Islet precursor cell (in vitro differentiated cells): ENCODE results near the gene ITIH3.

Source experiments
- DNase-seq: peaks from one replicate; pipeline ENCODE4 v3.0.0-alpha.2; 2018

Gene ITIH3

DNA sequence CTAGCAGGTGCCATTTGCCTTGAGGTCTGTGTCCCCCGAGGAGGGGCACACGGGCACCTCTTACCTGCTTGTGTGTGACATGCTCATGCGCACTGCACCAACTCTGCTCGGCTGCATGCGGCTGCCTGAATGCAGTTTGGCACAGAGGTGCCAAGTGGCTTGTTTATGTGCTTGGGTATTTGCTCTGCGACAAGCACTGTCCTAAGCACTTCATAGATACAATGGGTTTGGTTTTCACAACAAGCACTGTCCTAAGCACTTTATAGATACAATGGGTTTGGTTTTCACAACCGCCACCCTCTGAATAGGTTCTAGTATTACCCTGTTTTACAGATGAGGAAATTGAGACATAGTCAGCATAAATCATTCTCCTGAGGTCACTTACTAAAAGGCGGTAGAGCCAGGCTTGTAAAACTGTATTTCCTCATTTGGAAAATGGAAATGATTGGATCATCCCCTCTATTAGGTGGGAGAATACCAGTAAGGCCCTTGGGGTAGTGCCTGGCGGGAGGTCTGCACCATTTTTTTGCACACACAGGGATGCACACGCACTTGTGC lies 35.4 kb downstream of the ITIH3 start:
- no peak for DNase-seq

DNA sequence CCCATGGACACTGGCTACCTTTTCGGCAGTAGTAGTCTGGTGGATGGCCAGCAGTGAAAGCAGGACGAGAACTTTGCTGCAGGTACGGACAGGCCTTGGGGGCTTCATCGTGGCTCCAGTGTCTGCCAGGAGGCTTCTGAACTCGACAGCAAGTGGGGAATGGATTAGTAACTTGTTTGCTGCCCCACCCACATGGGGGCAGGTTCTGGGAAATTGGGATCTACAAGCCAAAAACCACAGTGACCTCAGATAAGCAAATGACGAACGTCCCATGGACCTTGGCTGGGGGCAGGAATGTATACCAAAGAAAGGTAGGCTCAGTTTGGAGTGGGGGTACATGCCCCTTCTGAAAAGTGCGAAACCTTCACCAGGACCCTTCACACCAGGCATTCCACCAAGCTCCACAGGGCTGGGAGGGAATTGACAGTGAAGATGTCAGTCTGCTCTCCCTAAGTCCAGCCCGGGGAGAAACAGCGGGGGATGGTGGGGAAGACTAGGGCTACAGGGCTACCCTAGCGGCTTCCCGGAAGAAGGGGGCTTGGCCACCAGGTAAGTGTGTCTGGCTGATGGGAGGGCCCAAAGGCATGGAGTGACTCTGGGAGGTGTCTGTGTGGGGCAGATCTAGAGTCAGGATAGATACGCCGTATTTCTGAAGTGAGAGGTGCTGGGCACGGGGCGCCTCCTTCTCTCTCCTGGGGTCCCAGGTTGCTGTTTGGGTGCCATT lies 36.1 kb downstream of the ITIH3 start, which contains the start of gene ITIH4:
Gene ITIH4, minus strand, starts transcription at position 138 of the 724 bp plus-strand sequence. Its CDS starts 30 bp downstream, at position 108.
- DNase-seq: no peak

DNA sequence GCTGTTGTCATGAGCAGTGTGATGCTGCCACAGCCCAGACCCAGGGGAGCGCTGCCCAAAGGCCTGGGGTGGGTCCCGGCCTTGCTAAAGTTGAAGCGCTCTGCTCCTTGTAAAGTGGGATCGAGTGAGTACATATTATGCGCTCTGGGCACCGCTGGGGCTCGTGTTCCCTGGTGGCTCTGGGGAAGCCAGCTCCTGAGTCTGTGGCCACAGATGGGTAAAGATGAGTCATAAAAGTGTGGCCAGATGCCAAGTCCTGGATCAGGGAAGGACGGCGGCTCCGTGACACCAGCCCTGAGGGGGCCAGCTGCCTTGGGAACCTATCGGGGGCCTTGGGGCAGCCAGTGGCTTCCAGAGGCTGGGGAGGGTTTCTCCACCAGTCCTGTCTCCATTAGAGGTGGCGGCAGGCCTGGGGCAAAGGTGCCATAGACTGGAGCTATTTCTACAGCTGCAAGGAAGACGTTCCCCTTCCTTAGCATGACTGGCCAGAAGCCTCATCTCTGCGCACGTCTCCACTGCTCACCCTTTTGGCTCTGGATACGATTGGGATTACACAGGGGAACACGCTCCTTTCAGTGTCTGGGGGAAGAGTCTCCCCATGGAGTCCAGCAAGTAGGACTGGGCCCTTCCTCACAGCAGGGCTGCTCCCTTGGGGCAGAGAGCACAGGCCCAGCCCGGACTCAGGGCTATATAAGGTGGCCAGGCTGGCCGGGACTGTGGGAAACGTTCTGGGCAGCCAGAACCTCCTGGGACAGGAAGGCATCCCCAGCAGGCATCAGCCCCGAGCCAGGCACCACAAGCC lies 37.1 kb downstream of the ITIH3 start:
- DNase-seq: no peak

DNA sequence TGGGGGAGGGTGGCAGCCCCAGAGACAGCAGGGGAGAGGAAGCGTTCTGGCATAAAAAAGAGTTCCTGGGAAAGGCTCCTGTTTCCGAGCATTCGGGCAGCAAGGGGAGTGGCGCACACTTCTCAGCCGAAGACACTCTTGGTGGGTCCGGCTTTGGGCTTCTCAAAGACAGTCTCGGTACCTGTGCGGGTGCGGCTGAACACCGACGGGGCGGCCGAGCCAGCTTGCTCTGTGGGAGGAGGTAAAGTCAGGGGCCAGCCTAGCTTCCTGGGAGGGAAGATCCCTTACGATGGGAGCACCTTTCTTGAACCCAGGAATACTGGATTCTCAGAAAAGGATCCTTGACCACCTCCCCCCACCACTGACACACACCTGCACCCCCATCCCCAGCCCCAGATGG lies 38.6 kb downstream of the ITIH3 start:
- DNase-seq: no peak

DNA sequence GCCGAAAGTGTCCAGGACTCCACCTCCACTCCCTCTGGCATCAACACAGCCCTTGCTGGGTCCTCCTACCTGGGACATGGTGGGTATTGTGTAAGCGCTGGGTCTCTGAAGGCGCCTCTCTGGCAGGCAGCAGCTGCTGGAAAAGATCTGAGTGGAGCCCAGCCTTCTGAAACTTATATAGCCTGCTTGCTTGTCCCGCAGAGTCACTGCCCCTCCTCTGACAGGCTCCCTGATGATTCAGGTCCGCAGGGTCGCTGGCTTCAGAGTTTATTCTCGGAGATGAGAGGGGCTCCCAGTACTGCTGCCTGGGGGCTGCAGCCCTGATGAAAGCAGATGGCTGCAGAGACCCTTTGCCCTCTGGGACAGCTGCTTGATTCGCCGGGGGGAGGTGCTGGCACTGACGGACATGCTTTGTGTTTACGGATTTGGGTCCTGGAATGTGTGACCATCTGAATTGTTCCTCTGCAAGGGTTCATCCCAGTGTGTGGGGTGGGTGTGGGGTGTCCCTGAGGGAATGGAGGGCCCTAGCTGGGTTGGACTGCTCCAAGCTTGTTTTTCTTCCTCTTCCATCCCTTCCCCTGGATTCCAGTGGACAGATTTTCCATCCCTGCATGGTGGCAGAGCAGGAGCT lies 40.4 kb downstream of the ITIH3 start, which contains the start of gene MUSTN1:
Gene MUSTN1, minus strand, starts transcription at position 149 of the 631 bp plus-strand sequence. Its CDS starts 71 bp downstream, at position 78.
- DNase-seq: no peak

DNA sequence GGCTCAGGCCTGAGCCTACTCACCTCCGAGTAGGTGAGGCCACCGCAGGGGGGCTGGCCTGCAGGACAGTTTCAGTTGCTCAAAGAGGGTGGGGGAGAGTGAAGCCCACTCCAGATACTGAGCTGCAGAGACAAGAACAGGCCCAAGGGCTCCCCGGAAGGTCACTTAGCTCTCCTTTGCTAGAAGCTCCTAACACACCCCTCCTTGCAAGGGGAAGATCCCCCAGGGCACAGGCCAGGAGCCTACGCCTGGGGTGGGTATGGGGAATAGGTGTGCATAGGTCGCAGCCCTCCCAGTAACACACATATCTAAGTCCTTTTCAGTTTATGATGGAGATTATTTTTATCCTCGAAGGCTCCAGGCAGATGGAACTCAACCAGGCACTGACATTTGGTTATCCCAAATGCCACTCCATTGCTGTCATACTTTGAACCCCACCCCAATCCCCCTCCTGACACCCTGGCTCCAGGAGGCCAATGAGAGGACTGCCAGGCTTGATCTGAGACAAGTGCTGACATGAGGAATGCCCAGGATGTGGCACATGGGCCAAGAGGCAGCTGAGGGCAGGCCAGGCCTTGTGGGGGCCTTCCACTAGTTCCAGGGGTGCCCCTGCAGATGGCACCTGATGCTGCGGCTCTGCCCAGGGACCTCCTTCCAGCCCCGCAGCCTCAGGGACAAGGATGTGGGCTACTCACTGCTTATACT lies 41.3 kb downstream of the ITIH3 start:
- no peak for DNase-seq

DNA sequence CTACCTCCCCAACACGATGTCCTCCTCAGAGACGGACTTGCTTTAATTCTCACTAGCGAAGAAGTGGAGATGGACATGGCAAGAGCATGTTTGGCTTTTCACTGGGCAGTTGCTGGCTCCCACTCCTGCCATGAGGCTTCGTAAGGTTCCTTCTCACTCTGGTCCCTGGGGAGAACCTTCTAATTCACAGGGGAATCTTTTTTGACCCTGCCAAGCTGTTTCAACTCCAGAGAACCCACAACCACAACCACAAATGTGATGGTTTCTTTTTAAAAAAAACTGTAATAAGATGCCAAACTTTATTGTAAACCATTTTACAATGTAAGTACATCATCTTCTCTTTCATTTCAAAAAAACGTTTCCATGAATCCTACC lies 41.9 kb downstream of the ITIH3 start:
- DNase-seq: no peak

DNA sequence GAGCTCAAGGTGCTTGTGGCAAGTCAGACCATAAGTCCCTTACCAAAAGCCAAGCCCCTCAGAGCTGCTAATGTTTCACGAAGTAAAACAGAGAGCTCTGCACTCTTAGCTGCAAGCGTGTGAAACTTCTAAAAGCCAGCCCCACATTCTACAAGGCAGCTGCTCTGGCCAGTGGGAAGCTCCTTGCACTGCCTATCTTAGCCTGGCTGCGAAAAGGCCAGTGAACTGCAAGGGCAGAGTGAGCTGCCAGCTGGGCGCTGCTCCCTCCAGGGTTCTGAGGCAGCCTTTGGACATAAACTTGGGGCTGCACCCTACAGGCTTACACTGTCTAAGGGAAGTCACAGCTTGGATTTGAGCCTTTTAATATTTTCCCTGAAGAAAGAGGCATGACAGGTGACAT lies 42.4 kb downstream of the ITIH3 start:
- no peak for DNase-seq

DNA sequence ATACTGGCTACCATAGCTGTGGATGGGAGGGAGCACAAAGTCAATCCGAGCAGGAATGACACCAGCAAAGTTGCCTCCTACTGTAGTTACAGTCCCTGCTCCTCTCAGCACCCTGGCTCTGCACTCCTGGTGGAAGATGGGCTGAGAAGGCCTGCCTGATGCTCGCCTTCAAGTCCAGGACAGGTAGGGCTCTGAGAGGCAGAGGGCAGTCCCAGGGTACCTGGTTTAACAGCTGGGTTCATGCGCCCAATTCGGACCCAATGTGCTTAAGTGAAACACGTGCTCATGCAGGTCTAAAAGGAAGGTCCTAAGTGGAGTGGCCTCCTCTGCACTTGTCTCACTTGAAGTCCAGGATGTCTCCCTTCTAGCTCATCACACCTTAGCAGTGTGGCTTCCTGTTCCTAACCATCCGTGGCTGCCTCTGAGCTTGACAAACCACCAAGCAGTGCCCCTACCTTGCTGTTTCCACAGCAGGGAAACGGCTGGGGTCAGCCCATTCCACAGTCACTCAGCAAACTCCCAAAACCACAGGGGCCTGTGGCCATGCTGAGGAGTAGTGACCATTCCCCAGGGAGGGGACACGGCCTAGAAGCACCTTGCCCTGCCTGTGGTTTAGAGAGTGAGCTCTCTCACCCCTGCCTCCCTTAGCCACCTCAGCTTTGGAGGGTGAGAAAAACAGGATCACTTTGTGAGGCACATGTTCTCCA lies 44.1 kb downstream of the ITIH3 start:
- DNase-seq: no peak

DNA sequence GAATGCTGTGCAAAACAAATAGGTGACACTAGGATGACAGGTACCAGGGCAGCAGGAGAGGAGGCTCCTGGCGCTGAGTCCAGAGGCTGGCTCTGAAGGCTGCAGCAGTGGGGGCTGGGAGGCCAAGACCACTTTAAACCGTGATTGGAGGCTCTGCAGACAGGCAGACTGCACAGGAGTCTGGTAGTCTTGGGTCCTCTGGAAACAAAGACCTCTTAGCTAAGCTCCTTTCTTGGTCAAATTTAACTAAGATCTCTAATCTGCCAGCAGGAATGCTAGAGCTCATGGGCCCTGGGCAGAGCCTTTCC lies 44.6 kb downstream of the ITIH3 start:
- no peak for DNase-seq

DNA sequence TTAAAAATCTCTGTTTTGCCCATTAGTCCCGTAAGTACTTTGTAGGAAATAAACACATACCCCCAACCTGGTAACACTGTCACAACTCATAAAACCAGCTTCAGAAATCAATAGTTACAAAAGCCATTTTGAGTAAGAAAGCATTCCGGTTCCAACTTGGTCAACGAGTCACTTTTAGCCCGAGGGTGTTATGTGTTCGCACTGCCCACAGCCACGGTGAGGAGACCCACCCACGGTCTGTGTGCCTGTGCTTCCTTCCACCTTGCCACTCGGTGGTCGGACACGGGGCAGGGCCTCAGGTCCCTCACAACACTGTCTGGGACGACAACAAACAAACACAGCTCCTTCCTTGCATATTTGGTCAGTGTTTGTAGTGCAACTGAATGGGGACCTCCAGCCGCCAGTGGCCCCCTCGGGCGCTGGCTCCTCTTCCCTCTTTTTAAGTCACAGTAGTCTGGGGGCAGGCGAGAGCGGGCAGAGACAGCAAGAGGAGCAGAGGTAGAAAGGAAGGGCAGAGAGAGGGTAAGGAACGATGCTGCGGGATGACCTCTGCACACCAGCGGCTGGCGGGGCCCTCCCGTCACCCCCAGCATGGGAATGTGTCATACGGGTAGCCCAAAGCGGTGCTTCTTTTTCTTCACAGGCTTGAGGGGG lies 45.4 kb downstream of the ITIH3 start:
- no peak for DNase-seq

DNA sequence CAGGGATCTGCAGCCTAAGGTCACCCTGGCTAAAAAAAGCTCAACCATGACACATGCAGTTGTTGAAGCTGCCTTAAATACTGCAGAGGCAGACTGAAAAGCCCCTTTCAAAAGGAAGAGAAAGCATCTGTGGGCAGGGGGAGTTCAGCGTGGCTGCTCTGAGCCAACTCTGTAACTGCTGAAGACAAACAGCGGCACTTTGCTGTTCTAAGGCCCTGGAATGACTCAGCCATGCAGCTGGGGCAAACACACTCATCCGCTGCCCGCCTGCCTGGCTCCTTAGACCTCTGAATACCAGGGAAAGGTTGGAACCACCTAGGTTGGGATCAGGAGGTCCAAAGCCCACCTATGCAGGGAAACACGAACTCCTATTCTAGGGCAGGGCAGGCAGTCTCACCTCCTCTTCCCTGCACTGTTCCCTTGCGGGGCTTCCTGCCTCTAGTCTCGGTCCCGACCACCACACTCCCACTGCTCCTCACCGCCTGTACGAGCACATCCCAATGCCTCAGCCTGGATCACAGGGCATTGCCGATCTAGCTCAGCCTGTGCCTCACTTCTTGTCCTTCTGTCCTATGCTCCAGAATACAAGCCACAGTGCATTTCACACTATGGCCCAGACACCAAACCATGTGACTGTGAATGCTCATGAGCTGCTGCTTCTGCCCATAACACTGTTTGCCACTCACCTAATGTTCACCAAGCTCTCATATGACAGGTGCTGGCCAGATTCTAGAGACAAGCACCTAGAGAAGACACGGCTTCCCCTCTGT lies 46.8 kb downstream of the ITIH3 start:
- DNase-seq: no peak

DNA sequence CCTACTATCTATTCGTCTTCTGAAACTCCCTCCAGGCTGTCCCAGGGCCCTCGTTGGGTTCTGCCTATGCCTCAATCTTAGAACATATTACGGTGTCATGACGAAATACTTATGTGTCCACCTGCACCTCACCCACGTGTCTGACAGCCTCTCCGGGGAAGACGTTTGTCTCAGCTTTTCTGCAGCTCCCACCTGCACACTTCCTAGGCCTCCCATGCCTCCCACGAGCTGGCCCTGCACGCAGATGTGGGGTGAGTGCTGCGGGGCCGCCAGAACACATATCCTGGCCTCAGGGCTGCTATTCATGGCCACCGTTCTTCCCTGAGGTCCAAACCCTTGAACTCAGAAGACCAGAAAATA lies 47.4 kb downstream of the ITIH3 start:
- no peak for DNase-seq

DNA sequence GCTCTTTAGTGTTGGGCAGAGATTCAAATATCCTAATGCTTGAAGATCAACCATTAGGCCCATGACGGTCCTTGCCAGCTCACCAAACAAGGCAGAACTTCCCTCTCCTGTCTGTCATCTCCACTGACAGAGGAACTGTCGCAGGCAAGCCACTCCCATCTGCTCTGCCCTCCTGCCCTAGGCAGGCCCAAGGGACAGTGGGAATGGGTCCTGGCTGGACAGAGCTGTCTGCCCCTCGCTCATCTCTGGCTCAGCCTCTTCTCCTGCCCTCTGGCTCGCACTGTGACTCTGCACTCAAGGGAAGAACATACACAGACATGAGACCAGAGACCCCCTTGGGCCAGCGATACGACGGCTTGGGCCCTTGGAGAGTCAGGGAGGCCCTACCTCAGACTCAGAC lies 47.8 kb downstream of the ITIH3 start:
- no peak for DNase-seq

DNA sequence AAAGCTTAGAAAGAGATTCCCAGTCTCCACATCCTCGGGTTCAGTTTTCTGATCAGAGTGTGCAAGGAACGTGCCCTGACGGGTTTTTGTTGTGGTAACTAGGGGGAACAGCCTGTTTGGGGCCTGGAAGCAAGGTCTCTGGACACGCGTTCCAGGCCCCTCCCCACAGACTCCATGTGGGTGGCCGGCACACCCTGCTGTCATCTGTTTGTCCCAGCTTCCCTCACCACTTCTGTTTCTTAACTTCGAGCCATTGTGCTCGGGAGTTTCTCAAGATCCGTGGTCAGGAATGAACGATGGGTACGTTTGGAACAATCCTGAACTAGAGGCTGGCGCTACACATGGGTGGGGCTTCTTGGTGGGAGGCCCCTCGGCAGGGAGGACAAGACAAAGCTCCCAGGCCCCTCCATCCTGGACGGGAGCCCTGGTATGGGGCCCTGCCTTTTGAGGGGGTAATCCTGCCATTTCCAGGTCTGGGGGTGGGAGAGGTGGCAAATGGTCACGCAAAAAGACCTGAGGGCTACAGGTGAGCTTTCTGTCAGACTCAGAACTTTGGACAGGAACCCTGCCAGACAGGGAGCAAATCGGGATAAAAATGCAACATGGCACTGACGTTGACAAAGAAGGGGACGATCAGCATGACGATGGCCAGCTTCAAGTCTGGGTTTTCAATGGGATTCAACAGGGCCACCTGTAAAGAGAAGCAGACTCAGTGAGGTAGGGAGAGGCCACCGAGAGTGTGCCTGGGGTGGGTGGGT lies 48.7 kb downstream of the ITIH3 start:
- DNase-seq: no peak

DNA sequence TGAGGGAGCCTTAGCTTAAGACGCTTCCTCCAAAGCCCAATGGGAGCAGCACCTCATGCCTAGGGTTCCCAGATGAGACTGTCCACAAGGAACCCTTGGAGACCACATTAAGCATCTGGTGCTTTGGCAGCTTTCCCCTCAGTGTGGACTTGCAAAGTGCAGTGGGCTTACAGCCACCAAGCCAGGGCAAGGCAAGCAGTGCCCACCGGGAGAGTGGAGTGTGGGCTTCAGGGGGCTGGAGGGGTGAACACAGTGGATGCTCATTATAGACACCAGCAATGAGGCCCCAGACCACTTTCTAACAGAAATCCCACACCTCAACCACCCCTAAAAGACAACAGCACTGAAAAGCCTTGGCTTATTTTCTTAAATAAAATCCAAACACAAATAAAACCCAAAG lies 49.3 kb downstream of the ITIH3 start:
- DNase-seq: no peak

DNA sequence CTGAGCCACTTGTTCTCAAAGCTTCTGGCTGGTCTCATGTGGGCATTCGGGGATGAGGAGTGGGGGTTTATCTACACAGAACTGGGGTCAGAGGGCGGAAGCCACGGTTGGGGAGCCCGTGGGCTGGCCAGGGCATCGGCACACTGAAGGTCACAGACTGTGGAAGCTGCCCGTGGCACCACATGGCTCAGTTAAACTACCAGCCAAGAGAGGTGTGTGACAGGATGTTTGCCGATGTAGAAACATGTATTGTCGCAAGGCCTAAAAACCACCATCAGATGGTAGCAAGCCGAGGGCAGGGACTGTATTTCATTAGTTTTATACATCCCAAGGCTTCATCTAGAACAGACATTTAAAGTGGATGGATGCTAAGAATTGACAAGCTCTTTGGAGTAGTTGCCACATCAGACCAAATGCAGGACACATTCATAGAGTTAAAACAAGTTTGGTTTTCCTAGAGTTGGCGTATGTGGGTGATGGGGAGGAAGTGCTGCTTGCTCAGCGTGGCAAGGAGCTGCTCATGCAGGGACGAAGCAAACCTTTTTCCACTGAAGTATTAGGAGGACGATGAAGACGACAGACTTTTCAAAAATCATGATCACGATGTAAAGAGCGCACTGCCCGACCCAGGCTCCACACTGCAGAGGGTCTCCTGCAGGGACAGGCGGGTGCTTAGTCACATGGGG lies 49.8 kb downstream of the ITIH3 start:
- DNase-seq: no peak

DNA sequence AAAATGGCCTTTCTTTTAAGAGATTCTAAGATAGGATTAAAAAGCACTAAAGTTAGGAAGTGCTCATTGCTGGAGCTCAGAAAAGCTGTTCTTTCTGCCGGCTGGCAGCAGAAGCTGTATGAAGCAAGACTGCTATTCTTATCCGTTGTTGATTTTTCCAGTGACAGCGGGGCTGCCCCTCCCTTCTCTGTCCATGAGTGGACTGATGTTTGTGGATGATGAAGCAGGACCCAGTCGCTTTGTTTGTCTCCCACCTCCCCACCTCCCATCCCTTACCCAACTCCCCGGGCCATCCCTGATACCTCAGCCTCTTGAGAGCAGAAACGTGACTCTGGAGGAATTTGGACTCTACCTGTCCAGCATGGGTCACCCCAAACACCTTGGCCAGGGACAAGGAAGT lies 50.6 kb downstream of the ITIH3 start:
- no peak for DNase-seq

DNA sequence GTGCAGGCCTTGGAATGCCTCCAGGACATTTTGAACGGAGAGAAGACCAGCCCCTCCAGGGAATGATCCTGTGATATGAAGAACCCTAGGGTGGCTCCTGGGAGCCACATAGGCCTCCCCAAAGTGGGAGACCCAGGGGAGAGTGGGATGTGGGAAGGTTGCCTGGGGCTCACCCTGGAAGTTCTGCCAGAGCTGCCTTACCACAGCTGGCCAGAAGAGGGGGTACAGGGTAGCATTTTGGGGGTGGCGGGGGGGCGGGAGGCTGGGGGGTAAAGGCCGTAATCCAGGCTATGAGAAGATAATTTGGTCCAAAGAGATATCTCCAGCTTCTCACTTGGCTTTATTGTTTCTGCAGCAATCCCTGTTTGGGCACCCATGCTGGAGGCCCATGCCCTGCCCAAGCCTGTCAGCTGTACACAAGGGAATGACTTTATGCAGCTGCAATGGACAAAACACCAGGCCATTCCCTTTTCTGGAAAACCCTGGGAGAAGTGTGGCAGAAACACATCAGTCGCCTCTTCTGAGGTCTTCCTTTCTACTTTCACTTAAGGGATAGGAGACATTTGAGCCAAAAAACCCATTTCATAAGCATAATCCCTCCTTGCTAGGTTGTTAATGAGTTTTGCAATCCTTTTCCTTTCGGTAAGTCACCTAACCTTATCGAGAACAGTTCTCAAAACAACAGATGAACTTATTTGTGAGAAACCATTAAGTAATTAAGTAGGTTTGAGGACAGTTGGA lies 51.3 kb downstream of the ITIH3 start:
- DNase-seq: no peak
